Ascending aorta (tissue), 2 donors: ENCODE measurements around the gene CMYA5. TPM values are rescaled to one million over a fixed set of nuclear protein-coding genes. Genes with fewer than 3 reads are reported as not detected.

ENCODE experiments used
- DNase-seq, 2 donors: peaks; one replicate each; pipeline ENCODE4 v3.0.0-alpha.2; 2019; ENCODE audit warnings: low spot score in 2 of 2
- H3K27ac ChIP-seq, 2 donors: fragments of 200-600 bp; sonication (generic); one replicate each; pipeline ENCODE4 v1.5.1; 2016 to 2017; ENCODE audit warnings: mild to moderate bottlenecking in 1 of 2
- H3K27me3 ChIP-seq: fragments of 200-600 bp; sonication (generic); one replicate; pipeline ENCODE4 v1.5.1; 2017
- H3K36me3 ChIP-seq, 2 donors: fragments of 200-600 bp; sonication (generic); one replicate each; pipeline ENCODE4 v1.5.1; 2016
- H3K4me1 ChIP-seq, 2 donors: fragments of 200-600 bp; sonication (generic); one replicate each; pipeline ENCODE4 v1.5.1; 2016 to 2017; ENCODE audit warnings: mild to moderate bottlenecking in 1 of 2
- H3K4me3 ChIP-seq, 2 donors: fragments of 200-600 bp; sonication (generic); one replicate each; pipeline ENCODE4 v1.5.1; 2016 to 2017; ENCODE audit warnings: mild to moderate bottlenecking in 1 of 2
- H3K9me3 ChIP-seq, 2 donors: fragments of 200-600 bp; sonication (generic); one replicate each; pipeline ENCODE4 v1.5.1; 2016
- CTCF ChIP-seq, 3 experiments: fragments of 200-600 bp in 2 of 3; fragments of 450-650 bp in 1 of 3; sonication (generic) in 2 of 3; IDR thresholded peaks; one replicate each; pipeline ENCODE4 v1.5.1; 2016 to 2019; ENCODE audit warnings: antibody characterized with exemption in 3 of 3, mild to moderate bottlenecking in 1 of 3, moderate library complexity in 1 of 3
- intact Hi-C: fragments of 100-400 bp; cut with DNase I; formaldehyde crosslinking; loops from one replicate; pipeline ENCODE4 v1.15.1; 2023
- total RNA-seq: library from RNA; depleted of rRNA; stranded (reverse); fragments of >200 nt; gene quantifications from one replicate; pipeline ENCODE4 v1.1.0, GENCODE V29; 2016

Gene CMYA5
- total RNA-seq, 1 donor from 2014 or later = 1.2 TPM

- TF ChIP-seq CTCF (IDR thresholded peaks at IDR 0.05) = no peak
- DNase-seq = no peak
- intact Hi-C loops = no loop called here
- Histone ChIP-seq H3K4me1 (no peaks in the 10 kb centered on the region), H3K4me3 (no peak overlapping the region), H3K27me3 (no peaks in the 10 kb centered on the region), H3K36me3 (no peaks in the 10 kb centered on the region), H3K27ac (no peak overlapping the region), H3K9me3 (peaks cover 5 to 32% of the 10 kb centered on the region in 2 donors)
These were observed 27.2 kb downstream of the CMYA5 start for GRCh38 chr5:79716839-79717238.

- H3K9me3 ChIP-seq = peaks cover 5 to 38% of the 10 kb centered on the region in 2 donors
- no peaks in the 10 kb centered on the region for H3K36me3 ChIP-seq
- H3K4me1 ChIP-seq = no peaks in the 10 kb centered on the region
- H3K4me3 ChIP-seq = no peak overlapping the region
- DNase-seq = no peak
- no peak for TF ChIP-seq CTCF (IDR thresholded peaks at IDR 0.05)
- H3K27ac ChIP-seq = no peak overlapping the region
- intact Hi-C loops = no loop called here
- H3K27me3 ChIP-seq = no peaks in the 10 kb centered on the region
These were observed 30.5 kb downstream of the CMYA5 start for GRCh38 chr5:79720096-79720495.

- no peaks in the 10 kb centered on the region for H3K36me3 ChIP-seq
- DNase-seq = no peak
- intact Hi-C loops = no loop called here
- H3K9me3 ChIP-seq = peaks cover 0 to 29% of the 10 kb centered on the region in 2 donors
- H3K27ac ChIP-seq = no peak overlapping the region
- no peak for TF ChIP-seq CTCF (IDR thresholded peaks at IDR 0.05)
- no peaks in the 10 kb centered on the region for H3K27me3 ChIP-seq
- H3K4me3 ChIP-seq = no peak overlapping the region
- H3K4me1 ChIP-seq = no peaks in the 10 kb centered on the region
These were observed 38.1 kb downstream of the CMYA5 start for GRCh38 chr5:79727451-79728355.

- Histone ChIP-seq H3K4me3 (no peak overlapping the region), H3K27ac (no peak overlapping the region), H3K36me3 (no peaks in the 10 kb centered on the region), H3K4me1 (no peaks in the 10 kb centered on the region), H3K9me3 (peaks cover 0 to 34% of the 10 kb centered on the region in 2 donors), H3K27me3 (no peaks in the 10 kb centered on the region)
- intact Hi-C loops = no loop called here
- no peak for DNase-seq
- TF ChIP-seq CTCF (IDR thresholded peaks at IDR 0.05) = no peak
These were observed 38.8 kb downstream of the CMYA5 start for GRCh38 chr5:79728396-79728795.

GRCh38 chr5:79729679-79730078, 40.0 kb downstream of the CMYA5 start:
- no peak for TF ChIP-seq CTCF (IDR thresholded peaks at IDR 0.05)
- no peak for DNase-seq
- Histone ChIP-seq H3K27ac (no peak overlapping the region), H3K4me3 (no peak overlapping the region), H3K27me3 (no peaks in the 10 kb centered on the region), H3K9me3 (peaks cover 0 to 41% of the 10 kb centered on the region in 2 donors), H3K36me3 (no peaks in the 10 kb centered on the region), H3K4me1 (no peaks in the 10 kb centered on the region)
- intact Hi-C loops = no loop called here
